CD4-positive, alpha-beta T cell treated with Interferon gamma for 1 hour (primary cell): Measurements from ENCODE around the gene DPP6.

Experiments
- DNase-seq: peaks from one replicate; pipeline ENCODE4 v3.0.0-alpha.2; 2020

Gene DPP6

DNA sequence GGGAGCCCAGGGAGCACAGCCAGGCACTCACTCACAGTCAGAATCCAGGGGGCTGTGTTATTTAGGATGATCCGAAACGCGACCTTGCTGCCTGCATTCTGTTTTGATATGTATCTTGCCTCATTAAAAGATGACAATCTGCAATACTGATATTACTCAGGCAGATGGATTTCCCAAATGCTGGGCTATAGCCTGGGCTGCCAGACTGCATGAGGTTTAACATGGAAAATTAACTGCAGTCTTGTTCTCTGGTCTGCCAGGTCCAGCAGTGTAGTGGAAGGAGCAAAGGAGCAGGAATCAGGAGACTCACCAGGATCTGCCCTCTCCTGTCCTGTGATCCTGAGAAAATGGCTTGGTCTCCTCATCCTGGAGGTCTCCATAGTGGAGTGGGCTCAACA lies 692.7 kb downstream of the DPP6 start:
- DNase-seq, result no peak

DNA sequence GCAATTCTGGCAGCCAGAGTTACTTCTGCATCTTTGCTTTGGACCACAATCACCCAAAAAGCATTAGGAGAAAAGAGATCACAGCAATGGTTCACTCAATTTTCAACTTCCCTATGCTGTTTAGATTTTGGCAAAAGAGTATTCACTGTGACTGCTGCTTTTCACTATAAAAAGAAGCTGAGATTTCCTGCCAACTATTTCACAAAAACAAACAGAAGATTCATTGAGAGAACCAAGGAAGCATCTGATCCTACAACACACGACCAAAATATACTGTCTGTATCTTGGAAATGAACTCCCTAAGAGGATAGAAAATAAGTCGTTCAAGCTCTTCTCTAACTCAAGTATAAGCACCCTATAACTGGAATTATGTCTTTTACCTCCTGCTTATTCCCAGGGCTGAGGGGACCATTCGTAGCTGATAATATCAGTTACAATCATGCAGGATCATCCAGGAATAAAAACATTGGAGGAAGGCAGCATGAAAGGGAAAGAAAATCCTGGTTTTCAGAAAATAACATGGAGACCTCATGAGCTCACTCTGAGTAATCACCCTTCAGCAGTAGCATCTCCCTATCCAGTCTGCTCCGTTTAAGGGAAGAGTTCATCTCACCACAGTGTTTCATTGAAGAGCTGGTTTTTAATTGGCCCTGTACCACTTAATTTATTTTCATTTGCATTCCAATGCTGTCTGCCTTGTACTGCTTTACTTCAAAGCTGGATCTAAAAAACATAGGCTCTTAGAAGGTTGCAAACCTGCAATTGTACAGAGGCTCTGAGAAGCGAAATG lies 694.6 kb downstream of the DPP6 start:
- DNase-seq, result no peak

DNA sequence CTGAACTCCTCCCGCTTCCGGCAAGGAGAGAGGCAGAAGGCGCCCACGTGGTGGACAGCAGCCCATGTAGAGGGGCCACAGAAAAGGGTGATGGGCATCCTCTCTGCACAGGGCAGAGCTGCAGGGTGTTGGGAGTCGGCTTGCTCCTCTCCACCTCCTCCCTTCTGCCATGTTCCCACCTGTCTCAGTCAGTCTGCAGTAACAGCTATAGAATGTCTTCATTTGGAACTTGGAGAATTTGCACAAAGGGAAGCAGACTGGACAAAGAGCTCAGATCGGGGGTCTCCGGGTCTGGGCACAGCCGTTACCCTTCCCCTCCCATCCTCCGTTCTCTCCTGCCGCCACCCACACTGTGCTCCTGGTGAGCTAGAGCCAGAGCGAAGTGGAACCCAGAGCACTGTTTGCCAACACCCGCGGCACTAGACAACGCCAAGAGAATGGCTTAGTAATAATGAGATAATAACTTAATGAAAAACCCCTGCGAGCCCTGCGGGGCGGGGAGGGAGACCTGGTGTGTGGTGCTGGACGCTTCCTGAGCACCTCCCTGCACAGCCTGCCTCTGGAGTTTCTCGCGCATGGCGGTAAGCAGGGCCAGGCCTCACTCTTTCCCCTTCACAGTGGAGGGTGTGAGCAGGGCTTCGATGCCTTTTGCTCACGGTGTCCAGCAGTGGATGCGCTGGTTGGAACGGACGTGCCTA lies 696.0 kb downstream of the DPP6 start:
- no peak for DNase-seq

DNA sequence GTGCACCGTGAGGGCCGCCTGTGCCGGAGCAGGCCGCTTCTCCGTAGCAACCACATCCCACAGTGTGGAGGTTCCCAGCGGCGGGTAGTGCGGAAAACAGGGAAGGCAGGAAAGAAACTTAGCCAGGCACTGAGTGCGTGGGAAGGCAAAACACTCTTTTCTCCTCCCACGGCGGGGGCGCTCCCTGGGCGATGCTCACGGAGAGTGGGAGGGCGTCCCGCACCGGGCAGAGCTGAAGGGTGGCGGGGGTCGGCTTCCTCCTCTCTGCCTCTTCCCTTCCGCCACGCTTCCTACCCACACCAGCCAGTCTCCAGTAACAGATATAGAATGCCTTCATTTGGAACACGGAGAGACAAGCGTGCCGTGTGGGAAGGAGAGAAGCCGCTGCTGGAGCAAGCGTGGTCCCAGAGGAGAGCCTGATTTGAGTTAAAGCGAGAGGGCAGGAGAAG lies 698.2 kb downstream of the DPP6 start:
- DNase-seq, result no peak

DNA sequence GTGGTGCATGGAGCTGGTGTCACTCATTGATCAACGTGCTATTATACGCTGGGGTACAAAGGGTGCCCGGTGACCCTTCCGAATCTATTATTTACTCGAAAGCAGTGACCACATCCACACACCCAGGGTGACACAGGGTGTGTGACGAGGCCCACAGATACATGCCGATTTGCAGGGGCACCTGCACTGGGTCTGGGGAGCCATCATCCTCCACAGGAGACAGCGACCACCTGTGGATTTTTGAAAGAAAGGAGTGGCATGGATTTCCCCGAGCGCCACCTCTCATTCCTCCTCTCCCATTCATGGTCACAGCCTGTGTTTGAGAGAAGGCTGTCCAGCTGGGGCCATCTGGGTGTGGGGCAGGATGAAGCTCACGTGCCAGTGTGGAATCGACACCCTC lies 701.0 kb downstream of the DPP6 start:
- no peak for DNase-seq

DNA sequence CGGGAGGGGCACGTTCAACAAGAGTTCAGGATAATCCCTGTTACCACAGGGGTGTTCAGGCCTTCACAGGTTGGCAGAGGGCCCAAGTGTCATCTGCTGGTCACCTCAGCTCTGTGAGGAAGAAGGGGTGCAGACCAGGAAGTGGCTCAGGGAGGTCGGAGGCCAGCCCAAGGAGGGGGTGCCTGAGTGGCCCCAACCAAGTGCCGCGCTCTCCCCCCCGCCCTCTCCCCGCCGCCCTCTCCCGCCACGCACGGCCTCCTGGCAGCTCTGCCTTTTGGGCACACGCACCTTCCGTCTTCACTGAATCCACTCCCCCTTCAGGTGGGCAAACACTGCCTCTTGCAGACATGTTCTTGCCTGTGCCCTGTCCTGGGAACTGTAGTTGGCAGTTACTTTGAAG lies 705.6 kb downstream of the DPP6 start:
- DNase-seq, result no peak

DNA sequence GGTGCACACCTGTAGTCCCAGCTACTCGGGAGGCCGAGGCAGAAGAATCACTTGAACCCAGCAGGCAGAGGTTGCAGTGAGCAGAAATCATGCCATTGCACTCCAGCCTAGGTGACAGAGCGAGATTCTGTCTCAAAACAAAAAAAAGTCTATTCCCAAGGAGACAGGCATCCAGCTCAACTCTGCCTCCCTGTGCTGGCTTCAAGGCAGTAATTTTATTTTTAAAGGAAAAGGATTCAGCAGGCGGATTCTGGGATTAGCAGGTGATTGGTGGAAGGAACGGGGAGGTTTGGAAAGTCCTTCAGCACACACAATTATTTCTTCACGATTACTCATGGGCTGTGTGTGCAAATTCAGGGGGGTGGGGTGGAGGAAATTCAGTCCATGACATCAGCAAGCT lies 707.8 kb downstream of the DPP6 start:
- no peak for DNase-seq

DNA sequence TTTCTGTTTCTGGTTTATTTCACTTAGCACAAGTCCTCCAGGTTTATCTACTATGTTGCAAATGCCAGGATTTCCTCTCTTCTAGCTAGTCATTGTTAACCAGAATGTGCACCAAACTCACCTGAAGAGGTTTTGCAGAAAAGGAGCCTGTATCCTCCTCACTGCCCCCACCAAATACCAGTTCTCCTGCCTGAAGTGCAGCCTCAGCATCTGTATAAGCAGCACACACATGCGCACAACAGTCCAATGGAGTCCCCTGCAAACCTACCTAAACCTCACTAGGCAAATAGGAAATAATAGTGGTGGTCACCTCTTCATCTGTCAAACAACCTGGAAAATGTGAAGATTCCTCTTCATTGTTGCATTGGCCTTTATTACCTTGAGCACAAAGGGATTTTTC lies 712.9 kb downstream of the DPP6 start:
- DNase-seq, result no peak

DNA sequence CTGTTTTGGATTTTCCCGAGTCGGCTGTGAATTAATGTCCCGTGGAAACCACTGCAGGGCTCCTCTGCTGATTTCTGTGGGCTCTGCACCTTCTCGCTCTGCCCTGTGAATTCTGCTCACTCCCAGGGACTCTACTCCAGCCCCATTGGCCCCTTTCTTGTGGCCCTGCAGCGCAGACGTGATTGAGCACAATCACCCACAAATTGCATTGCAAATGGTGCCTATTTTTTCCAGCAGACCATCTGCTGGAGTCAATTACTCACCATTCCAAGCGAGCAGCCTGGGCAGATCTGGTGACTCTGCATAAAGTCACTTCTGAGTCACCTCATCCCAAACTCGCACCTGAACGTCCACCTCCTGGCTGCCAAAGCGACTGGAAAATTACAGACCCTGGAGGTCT lies 714.9 kb downstream of the DPP6 start:
- DNase-seq, result no peak

- DNase-seq, result no peak
These were observed 715.7 kb downstream of the DPP6 start for GRCh38 chr7:154767821-154768415.

DNA sequence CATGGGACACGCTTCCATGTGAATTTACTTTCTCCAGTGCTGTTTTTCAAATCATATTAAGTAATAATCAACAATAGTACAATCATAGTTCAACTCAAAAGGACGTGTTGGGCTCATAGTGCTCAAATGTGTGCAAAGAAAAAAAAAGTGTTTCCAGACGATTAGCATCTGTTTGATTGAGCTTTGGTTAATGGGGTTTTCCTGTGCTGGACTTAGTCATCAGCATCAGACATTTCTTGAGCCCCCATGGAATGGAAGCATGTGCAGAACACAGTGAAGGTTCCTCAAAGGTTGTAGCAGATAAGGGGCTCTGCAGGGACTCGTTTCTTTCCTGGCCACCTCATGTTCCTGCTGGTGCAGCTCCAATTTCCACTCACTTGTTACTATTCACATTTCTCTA lies 716.8 kb downstream of the DPP6 start:
- DNase-seq, result no peak

- DNase-seq, result no peak
These were observed 717.3 kb downstream of the DPP6 start for GRCh38 chr7:154769527-154769926.

- DNase-seq, result no peak
These were observed 718.2 kb downstream of the DPP6 start for GRCh38 chr7:154770361-154770760.

- no peak for DNase-seq
These were observed 718.8 kb downstream of the DPP6 start for GRCh38 chr7:154770962-154771361.

GRCh38 chr7:154774303-154774969 lies 722.2 kb downstream of the DPP6 start:
- DNase-seq, result no peak

DNA sequence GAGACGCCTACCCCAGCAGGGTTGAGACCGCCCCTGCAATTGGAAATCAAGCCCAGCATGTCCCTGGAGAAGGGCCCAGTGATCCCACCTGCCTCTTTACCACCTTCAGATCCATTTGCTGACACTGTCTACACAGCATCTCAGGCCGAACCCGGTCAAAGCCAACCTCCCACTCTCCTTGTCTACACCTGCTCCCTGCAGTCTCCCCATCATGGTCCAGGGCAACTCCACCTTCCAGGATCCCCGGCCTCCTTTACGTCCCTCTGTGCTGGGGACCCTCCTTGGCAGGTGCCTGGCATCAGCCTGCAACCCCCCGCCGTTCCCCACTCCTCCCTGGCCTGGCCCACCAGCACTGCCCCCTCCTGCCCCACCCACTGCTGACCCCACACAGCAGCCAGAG lies 723.5 kb downstream of the DPP6 start:
- DNase-seq, result no peak

GRCh38 chr7:154776350-154776749 lies 724.2 kb downstream of the DPP6 start:
- DNase-seq, result no peak

DNA sequence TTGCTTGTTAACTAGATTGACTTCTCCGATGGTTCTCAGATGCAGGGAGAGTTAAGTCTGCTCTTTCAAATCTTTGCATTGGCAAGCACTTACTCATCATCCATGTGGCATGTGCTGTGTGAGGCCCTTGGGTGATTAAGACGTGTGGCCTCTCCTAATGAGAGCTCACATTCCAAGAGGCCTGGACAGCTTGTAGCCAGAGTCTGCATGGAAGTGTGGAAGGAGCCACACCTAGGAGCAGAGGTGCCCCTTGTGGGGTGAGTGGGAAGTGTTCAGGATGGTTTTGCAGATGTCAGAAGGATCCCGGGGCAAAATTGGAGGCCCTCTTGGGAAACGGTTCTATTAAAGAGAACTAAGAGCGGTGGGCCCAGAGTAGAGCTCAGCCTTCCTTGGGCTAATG lies 724.8 kb downstream of the DPP6 start:
- DNase-seq, result no peak

GRCh38 chr7:154777489-154777888 lies 725.3 kb downstream of the DPP6 start:
- no peak for DNase-seq

DNA sequence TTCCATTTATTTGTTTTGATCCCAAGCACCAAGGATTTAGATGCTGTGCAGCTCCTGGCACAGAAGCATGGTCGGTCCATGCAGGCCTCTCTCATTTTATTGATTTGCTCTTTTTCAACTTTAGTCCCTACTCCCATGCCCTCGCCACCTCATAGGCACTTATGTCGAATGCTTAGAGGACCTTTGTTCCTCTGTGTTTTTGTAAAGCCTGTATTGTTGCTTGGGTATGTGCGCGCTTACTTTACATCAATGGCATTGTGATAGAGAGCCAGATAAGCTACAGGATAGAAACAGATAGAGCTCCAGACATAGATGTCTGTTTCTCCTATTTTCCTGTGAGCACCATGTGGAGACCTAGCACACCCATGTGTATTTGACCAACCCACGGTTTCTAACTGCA lies 725.7 kb downstream of the DPP6 start:
- no peak for DNase-seq

- DNase-seq, result no peak
These were observed 729.4 kb downstream of the DPP6 start for GRCh38 chr7:154781369-154782303.

GRCh38 chr7:154783281-154783909 lies 731.2 kb downstream of the DPP6 start:
- DNase-seq, result no peak
